ENCODE data around the gene TTYH3.

The TTYH3 gene

GRCh38 chr7:2638224-2638991, 6.6 kb downstream of the TTYH3 start (continued):
- TF ChIP-seq ZNF626 (tag by site-specific recombination; IDR thresholded peaks at IDR 0.05) (no peak), AEBP2 (tag by site-specific recombination; IDR thresholded peaks at IDR 0.05; ENCODE audit: borderline replicate concordance) (no peak), ZNF571 (tag by site-specific recombination; IDR thresholded peaks at IDR 0.05) (no peak)

GRCh38 chr7:2639181-2639681, 7.4 kb downstream of the TTYH3 start:
- CTCF ChIA-PET = no interaction called here
- H3K4me1 ChIP-seq (ENCODE audit: control insufficient read depth, insufficient read depth, low read length) = no peaks in the 10 kb centered on the region

GRCh38 chr7:2639695-2640481, 8.1 kb downstream of the TTYH3 start:
- H3K4me3 ChIP-seq (ENCODE audit: low read depth, low read length) = no peak overlapping the region
- CTCF ChIA-PET = interaction anchor here (1.1 kb wide), 1 partner anchor 31 kb away, joined by 3 read pairs; no protein-coding TSS in a partner anchor
- no peaks in the 10 kb centered on the region for H3K9me3 ChIP-seq (ENCODE audit: control insufficient read depth, insufficient read depth, low read depth, low read length)
- peaks cover 0 to 18% of the 10 kb centered on the region in 2 experiments; a peak in 1 of 3 replicates for H3K36me3 ChIP-seq (ENCODE audit: control insufficient read depth in 2 of 2, insufficient read depth in 1 of 2, low read length in 2 of 2)
- POLR2A ChIA-PET = no interaction called here
- no peaks in the 10 kb centered on the region for H3K4me1 ChIP-seq (ENCODE audit: control insufficient read depth, insufficient read depth, low read length)
- no peak overlapping the region for H3K27ac ChIP-seq (ENCODE audit: extremely low read depth, low read depth, low read length)
- TF ChIP-seq ZNF704 (tag by site-specific recombination; IDR thresholded peaks at IDR 0.05) (no peak), MEIS1 (CRISPR knock-in tag; IDR thresholded peaks at IDR 0.05; ENCODE audit: borderline replicate concordance) (no peak), PRDM2 (tag by site-specific recombination; IDR thresholded peaks at IDR 0.05; ENCODE audit: borderline replicate concordance) (no peak), FEZF1 (tag by site-specific recombination; IDR thresholded peaks at IDR 0.05) (no peak), PRDM6 (tag by site-specific recombination; IDR thresholded peaks at IDR 0.05) (no peak), ZNF621 (tag by site-specific recombination; IDR thresholded peaks at IDR 0.05) (no peak), GLIS1 (tag by site-specific recombination; IDR thresholded peaks at IDR 0.05) (no peak), ZNF324 (tag by site-specific recombination; IDR thresholded peaks at IDR 0.05) (no peak), BCL6B (tag by site-specific recombination; IDR thresholded peaks at IDR 0.05) (no peak)

More at GRCh38 chr7:2639181-2639681, 7.4 kb downstream of the TTYH3 start:
- POLR2A ChIA-PET = no interaction called here
- Histone ChIP-seq H3K4me3 (ENCODE audit: low read depth, low read length) (no peak overlapping the region), H3K36me3 (ENCODE audit: control insufficient read depth in 2 of 2, insufficient read depth in 1 of 2, low read length in 2 of 2) (peaks cover 0 to 18% of the 10 kb centered on the region in 2 experiments; a peak in 1 of 3 replicates), H3K9me3 (ENCODE audit: control insufficient read depth, insufficient read depth, low read depth, low read length) (no peaks in the 10 kb centered on the region), H3K27ac (ENCODE audit: extremely low read depth, low read depth, low read length) (no peak overlapping the region)
- no peak for TF ChIP-seq EGR2 (tag by site-specific recombination; IDR thresholded peaks at IDR 0.05; ENCODE audit: low read depth)
- TF ChIP-seq ZNF140 (tag by site-specific recombination; IDR thresholded peaks at IDR 0.05) = no peak
- TF ChIP-seq SCRT1 (tag by site-specific recombination; IDR thresholded peaks at IDR 0.05; ENCODE audit: borderline replicate concordance) = 0 out of 2 replicates have a peak, but pooled peaks have one; percentile 20
- peak; percentile 89 for TF ChIP-seq SCRT2 (tag by site-specific recombination; IDR thresholded peaks at IDR 0.05)

Measured in HEK293 (cell line).